Placental pericyte (primary cell): ENCODE data around the gene CCDC85C. TPM values are rescaled to one million over a fixed set of nuclear protein-coding genes. Genes with fewer than 3 reads are reported as not detected.

Experiments used
- small RNA-seq: library from RNA; depleted of rRNA; stranded (forward); fragments of <200 nt; gene quantifications from one replicate; pipeline ENCODE3, GENCODE V24; 2012; ENCODE audit warnings: low replicate concordance
- total RNA-seq: library from RNA; depleted of rRNA; stranded (reverse); fragments of >200 nt; gene quantifications from 2 replicates; pipeline ENCODE4 v1.2.3, GENCODE V29; 2012

CCDC85C gene
- 6.1 and 18.8 TPM in 2 replicates for total RNA-seq

DNA sequence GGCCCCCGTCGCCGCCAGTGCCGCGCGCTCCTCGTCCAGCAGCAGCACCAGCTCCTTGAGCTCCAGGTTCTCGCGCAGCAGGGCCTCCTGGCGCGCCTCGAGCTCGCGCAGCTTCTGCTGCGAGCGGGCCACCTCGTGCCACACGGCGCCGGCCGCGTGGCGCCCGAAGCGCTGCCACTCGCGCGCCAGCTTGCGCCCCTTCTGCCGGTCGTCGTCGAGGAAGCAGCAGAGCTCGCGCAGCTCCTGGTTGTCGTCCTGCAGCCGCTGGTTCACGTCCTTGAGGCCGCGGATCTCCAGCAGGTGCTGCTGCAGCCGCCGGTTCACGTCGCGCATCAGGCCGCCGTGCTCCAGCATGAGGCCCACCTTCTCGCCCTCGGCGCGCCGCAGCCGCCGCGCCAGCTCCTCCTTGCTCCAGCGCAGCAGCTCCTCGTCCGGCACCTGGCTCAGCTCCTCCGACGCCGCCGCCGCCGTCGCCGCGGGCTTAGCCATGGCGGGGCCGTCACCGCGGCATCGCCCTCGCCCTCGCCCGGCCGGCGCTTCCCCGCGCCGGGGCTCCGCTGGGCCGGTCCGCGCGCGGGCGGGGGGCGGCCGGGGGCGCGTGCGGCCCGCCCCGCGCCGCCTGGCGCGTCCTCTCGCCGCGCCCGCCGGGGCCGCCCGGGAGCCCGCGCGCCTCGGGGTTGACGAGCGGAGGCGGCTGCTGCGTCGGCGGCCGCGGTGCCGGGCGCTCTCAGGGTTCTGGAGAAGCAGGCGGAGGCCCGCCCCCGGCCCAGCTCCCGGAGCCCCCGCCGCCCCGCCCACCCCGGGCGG is at the start of gene CCDC85C:
TSS of gene CCDC85C (minus strand) at position 737 of the 807 bp plus-strand sequence. CDS start at position 489, 248 bp downstream.

DNA sequence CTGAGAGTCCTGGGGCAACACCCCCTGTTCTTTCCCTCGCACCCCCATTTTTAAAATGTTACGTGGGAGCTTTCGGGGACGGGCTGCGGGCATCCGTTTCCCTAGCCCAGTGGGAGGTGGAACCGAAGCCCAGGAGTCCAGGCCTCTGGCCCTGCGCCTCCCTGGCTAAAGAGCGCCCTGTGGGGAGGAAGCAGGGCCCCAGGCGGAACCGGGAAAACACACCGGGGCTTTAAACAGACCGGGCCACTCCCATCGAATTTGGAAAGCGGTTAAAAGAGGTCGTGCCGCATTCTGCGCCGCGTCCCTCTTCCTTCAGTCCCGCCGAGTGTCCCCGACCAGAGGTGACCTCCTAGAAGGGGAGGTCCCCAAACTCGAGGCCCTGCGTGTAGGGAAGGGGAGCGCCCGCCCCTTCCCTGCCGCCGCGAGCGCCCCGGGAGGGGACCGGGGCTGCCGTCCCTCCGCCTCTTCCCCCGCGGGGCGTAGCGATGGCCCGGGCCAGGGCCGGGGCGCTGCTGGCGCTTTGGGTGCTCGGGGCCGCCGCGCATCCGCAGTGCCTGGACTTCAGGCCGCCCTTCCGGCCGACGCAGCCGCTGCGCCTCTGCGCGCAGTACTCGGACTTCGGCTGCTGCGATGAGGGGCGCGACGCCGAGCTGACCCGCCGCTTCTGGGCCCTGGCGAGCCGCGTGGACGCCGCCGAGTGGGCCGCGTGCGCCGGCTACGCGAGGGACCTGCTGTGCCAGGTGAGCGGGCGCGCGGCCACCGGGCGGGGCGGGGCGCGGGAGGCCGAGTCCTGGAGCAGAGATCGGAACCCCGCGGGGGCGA is 40.9 kb upstream of the CCDC85C start, which contains the start of gene HHIPL1:
TSS of gene HHIPL1 (plus strand) at position 407 of the 822 bp plus-strand sequence. CDS start at position 486, 79 bp downstream.

DNA sequence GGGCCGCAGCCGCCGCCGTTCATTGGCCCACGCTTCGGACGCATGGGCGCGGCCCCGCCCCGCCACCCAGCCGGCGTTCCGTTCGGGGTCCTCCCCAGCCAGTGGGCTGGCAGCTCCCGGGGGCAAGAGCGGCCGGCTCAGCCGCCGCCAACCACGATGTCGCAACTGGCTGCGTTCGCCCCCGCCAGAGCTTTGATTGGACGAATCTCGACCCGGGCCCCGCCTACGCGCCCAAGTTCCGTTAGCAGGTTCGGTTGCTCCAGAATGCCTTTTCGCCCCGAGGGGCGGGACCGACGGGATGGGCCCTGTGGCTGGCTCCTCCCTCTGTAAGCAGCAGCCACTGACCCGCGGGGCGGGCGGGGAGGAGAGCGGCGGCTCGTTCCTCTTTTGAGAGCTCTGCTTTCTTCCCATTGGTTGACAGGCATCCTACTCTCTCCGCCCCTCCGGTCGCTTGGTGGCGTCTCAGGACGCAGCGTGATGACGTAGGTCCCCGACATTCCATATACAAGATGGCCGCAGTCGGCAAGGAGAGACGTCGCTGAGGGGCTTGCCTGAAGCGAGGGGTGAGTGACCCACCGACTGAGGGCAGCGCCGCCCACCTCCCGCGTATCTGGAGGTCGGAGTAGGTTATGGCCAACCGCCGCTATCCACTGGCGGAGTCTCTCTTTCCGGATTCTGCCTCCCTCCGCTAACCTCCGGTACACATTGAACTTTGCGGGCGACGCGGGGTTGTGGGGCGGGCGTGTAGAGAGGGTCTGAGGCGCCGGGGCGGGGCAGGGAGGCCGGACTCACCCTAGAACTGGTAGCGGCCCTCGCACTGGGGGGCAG is 122.9 kb downstream of the CCDC85C start, which contains the start of gene CCNK:
TSS of gene CCNK (plus strand) at position 493 of the 828 bp plus-strand sequence. CDS start 11,269 bp downstream, outside the sequence.

DNA sequence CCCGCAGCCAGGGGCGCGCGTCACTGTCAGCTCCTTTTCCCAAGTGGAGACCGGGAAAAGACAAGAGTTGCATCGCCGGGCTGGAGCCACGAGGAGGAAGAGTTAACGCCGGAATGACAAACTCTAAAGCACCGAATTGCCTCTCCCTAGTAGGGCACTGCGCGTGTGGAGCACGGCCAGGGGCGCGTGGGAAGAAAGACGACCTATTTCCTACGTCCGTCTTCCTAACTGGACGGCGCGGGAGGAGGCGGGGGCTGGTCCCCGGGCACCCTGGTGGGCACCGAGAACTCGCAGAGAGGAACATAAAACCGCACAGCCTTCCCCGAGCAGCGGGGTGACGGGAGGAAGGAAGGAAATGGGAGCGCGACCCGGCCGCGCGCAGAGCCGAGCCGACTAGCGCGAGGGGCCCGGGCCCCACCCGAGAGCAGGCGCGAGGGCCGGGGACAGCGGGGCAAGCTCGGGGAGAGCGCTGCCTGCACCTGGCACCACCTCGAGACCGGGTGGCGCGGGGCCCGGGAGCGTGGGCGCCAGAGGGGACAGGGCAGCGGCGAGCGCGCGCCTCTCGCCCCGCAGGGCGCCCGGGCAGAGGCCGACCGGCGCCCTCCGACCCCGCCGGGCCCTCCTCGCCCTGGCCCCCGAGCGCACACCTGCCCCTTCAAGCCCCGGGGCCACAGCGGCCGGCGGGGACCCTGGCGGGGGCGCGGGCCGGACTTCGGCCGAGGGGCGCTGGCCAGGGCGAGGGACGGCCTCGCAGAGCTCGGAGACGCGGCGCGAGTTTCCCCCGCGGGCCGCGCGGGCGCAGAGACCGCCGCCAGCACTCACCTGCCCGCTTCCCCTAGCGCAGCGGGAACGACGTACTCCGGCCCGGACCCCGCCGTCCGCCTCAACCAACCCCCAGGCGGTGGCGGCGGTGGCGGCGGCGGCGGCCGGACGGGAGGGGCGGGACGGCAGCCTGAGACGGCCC is 123.8 kb downstream of the CCDC85C start, which contains the start of gene SETD3:
TSS of gene SETD3 (minus strand) at position 954 of the 964 bp plus-strand sequence. CDS start 15,054 bp downstream, outside the sequence.

Small RNA genes lying within 50 kb of the gene (small RNA-seq; reads per million reads assigned to genes)
- gene RF00019, result not detected

Other genes starting within 250 kb of the CCDC85C start
- gene SETD3, start 123.3 kb downstream of the CCDC85C start, total RNA-seq, result 66.7 TPM in 2 replicates
- gene CCNK, start 122.8 kb downstream of the CCDC85C start, total RNA-seq, result 29.3 and 31.2 TPM in 2 replicates
- 0.66 and 1.9 TPM in 2 replicates for gene HHIPL1, start 40.9 kb upstream of the CCDC85C start, total RNA-seq
- 0.14 TPM in 1 of 2 replicates, not detected in the other for gene CYP46A1, start 80.1 kb upstream of the CCDC85C start, total RNA-seq
- 9.4 and 64.9 TPM in 2 replicates for gene EML1, start 189.2 kb upstream of the CCDC85C start, total RNA-seq